Nephron progenitor cell (in vitro differentiated cells): ENCODE data around the gene SPATA9.
"Not testable (repeated sequence)": the region's sequence is repeated elsewhere in the genome, so short reads cannot be mapped to it uniquely, and the experiment has no call there.

Experiments
- DNase-seq: peaks from one replicate; pipeline ENCODE4 v3.0.0; 2021
- H3K27ac Mint-ChIP-seq: 2 replicates; pipeline ENCODE4 v1.8.0; 2021; ENCODE audit warnings: mild to moderate bottlenecking, moderate library complexity, mixed read lengths
- H3K27me3 Mint-ChIP-seq: 2 replicates; pipeline ENCODE4 v1.8.0; 2021; ENCODE audit warnings: mild to moderate bottlenecking, low read depth, mixed read lengths; ENCODE audit not compliant: poor library complexity
- H3K36me3 Mint-ChIP-seq: 2 replicates; pipeline ENCODE4 v1.8.0; 2021; ENCODE audit warnings: low read depth, mixed read lengths
- H3K4me1 Mint-ChIP-seq: 2 replicates; pipeline ENCODE4 v1.8.0; 2021; ENCODE audit warnings: mixed read lengths
- H3K4me3 Mint-ChIP-seq: 2 replicates; pipeline ENCODE4 v1.8.0; 2021; ENCODE audit warnings: mild to moderate bottlenecking, moderate library complexity, mixed read lengths
- H3K9me3 Mint-ChIP-seq: 2 replicates; pipeline ENCODE4 v1.8.0; 2021; ENCODE audit warnings: mild to moderate bottlenecking, moderate library complexity, mixed read lengths
- CTCF ChIP-seq: fragments of 200-600 bp; sonication (generic); IDR thresholded peaks from 2 replicates; pipeline ENCODE4 v1.5.0; 2021; ENCODE audit warnings: antibody characterized with exemption

SPATA9 gene

GRCh38 chr5:95649842-95650620 is 32.8 kb downstream of the SPATA9 start:
- peaks cover 5% of the 10 kb centered on the region for H3K4me1 Mint-ChIP-seq
- H3K9me3 Mint-ChIP-seq: no peaks in the 10 kb centered on the region
- DNase-seq: no peak
- H3K4me3 Mint-ChIP-seq: no peak overlapping the region
- H3K27me3 Mint-ChIP-seq: no peaks in the 10 kb centered on the region
- H3K36me3 Mint-ChIP-seq: peaks cover 13% of the 10 kb centered on the region
- no peak for TF ChIP-seq CTCF
- no peak overlapping the region for H3K27ac Mint-ChIP-seq

DNA sequence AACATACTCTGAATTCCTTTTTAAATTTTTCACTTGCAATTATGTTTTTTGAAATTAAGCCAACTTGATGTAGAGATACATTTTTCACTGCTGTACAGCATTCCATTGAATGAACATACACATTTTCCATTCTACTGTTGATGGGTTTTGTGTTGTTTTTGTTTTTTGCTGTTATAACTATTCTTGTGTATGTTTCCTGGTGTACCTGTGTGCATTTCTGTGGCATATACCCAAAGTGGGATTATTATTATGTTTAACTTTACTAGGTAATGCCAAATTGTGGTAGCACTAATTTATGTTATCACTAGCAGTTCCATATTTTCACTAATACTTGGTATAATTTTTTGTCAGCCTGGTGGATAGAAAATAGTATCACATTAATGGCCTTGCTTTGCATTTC is 33.5 kb downstream of the SPATA9 start:
- peaks cover 13% of the 10 kb centered on the region for H3K36me3 Mint-ChIP-seq
- H3K4me3 Mint-ChIP-seq: no peak overlapping the region
- TF ChIP-seq CTCF: no peak
- H3K27ac Mint-ChIP-seq: no peak overlapping the region
- no peaks in the 10 kb centered on the region for H3K27me3 Mint-ChIP-seq
- peaks cover 5% of the 10 kb centered on the region for H3K4me1 Mint-ChIP-seq
- DNase-seq: no peak
- H3K9me3 Mint-ChIP-seq: no peaks in the 10 kb centered on the region

- TF ChIP-seq CTCF: no peak
- no peak for DNase-seq
- Mint-ChIP-seq H3K4me1 (peaks cover 9% of the 10 kb centered on the region), H3K36me3 (peaks cover 12% of the 10 kb centered on the region), H3K27me3 (no peaks in the 10 kb centered on the region), H3K4me3 (peak overlapping the region; percentile 20), H3K27ac (no peak overlapping the region), H3K9me3 (no peaks in the 10 kb centered on the region)
Observed at GRCh38 chr5:95647886-95648860, 34.6 kb downstream of the SPATA9 start.

DNA sequence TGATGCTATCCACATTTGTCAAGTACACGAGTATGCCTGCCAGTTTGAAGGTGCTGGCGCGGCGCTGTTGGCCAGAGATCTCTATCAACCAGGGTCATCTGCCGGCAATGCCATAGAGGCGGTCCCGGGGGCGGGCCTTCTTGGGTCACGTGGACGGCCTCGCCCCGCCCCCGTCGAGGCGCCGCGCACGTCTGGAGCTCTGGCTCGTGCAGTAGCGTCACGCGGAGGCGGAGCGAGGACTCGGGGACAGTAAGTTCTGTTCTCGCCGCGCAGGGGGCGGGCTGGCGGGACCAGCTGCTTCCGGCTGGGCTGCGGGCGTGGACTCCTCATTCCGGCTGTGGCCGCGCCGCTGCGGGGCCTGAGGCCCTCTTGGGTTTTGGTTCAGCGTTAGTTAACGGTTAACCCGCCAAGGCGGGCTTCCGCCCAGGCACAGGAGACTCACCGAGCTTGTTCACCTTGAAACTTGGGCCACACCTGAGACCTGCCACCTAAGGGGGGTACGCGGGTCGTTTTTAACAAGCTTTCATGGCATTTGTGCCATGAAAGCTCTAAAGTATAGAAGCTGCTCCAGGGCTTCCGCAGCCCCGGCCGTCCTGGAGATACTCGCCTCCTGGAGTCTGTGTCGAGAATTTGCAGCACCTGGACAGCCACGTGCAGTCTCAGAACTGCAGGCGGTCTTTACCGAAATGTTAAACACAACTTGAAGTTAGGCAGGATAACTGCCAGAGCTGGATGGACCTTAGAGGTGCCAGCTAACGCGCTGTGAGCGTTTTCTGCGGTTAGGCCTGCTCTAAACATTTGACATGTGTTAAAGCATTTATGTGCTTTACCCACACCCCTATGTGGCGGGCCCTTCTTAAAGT is 36.0 kb downstream of the SPATA9 start, which contains the start of gene RFESD:
Gene RFESD, plus strand, starts transcription at position 209 of the 863 bp plus-strand sequence. CDS start 5,495 bp downstream, outside the sequence.
- Mint-ChIP-seq H3K27ac (peak within 1 kb of the TSS; percentile 80), H3K27me3 (no peaks in the 10 kb centered on the region), H3K36me3 (no peaks in the 10 kb centered on the region), H3K9me3 (no peaks in the 10 kb centered on the region), H3K4me1 (peaks cover 10% of the 10 kb centered on the region), H3K4me3 (peak within 1 kb of the TSS; percentile 82)
- peak; percentile 96 for DNase-seq
- no peak for TF ChIP-seq CTCF

DNA sequence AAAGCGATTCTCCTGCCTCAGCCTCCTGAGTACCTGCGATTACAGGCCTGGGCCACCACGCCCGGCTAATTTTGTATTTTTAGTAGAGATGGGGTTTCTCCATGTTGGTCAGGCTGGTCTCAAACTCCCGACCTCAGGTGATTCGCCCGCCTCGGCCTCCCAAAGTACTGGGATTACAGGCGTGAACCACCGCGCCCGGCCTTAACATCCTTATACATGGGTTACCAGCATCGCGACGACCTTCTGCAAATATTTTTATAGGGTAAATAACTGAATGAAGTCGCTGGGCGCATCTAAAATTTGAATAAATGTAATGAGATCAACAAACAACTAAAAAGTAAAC is 36.6 kb downstream of the SPATA9 start:
- not testable (repeated sequence) for H3K27ac Mint-ChIP-seq, H3K36me3 Mint-ChIP-seq, H3K9me3 Mint-ChIP-seq, H3K4me1 Mint-ChIP-seq, DNase-seq, H3K27me3 Mint-ChIP-seq
- peak overlapping the region; percentile 28 for H3K4me3 Mint-ChIP-seq
